Body of pancreas (tissue), 4 donors: ENCODE measurements around the gene FXYD2. TPM values are rescaled to one million over a fixed set of nuclear protein-coding genes. Genes with fewer than 3 reads are reported as not detected.
A peak's percentile ranks its signal among the peaks of the same experiment; 100 is the strongest.

Experiments
- ATAC-seq: fragments of 150-250 bp; one replicate; pipeline ENCODE4 v1.9.1; 2016
- DNase-seq, 4 donors: peaks; one replicate each; pipeline ENCODE4 v3.0.0-alpha.2; 2019
- H3K27ac ChIP-seq, 4 donors: fragments of 200-600 bp; sonication (generic); 1 replicate in 3 of 4; 2 replicates in 1 of 4; pipeline versions ENCODE4 v1.5.1 to v1.6.1; 2016 to 2019; ENCODE audit warnings: mild to moderate bottlenecking in 1 of 4, mixed read lengths in 1 of 4, moderate library complexity in 1 of 4
- H3K27me3 ChIP-seq, 2 donors: fragments of 200-600 bp; sonication (generic); one replicate each; pipeline ENCODE4 v1.6.0; 2016; ENCODE audit warnings: mild to moderate bottlenecking in 1 of 2
- H3K36me3 ChIP-seq, 2 donors: fragments of 200-600 bp; sonication (generic); replicated peaks in 1 of 2; 2 replicates each; pipeline ENCODE4 v1.5.1; 2016; ENCODE audit warnings: low read depth in 2 of 2; ENCODE audit not compliant: insufficient read depth in 1 of 2
- H3K4me1 ChIP-seq: fragments of 200-600 bp; sonication (generic); one replicate; pipeline ENCODE4 v1.6.0; 2016
- H3K4me3 ChIP-seq, 2 donors: fragments of 200-600 bp; sonication (generic); 1 replicate in 1 of 2; 2 replicates in 1 of 2; pipeline ENCODE4 v1.5.1; 2016 to 2019
- H3K9me3 ChIP-seq, 3 donors: fragments of 200-600 bp; sonication (generic); 1 replicate in 2 of 3; 2 replicates in 1 of 3; pipeline ENCODE4 v1.5.1; 2016
- POLR2A ChIP-seq, 3 donors: fragments of 450-650 bp; IDR thresholded peaks; one replicate each; pipeline ENCODE4 v1.6.1; 2016; ENCODE audit warnings: antibody characterized with exemption in 3 of 3, mild to moderate bottlenecking in 2 of 3
- WGBS, 2 donors: methylation state at CpG; one replicate each; pipeline ENCODE4 v1.1.5; 2017; 5-methylcytosine and 5-hydroxymethylcytosine counted together
- intact Hi-C: fragments of 100-400 bp; cut with DNase I; formaldehyde crosslinking; loops from one replicate; pipeline ENCODE4 v1.15.1; 2023
- total RNA-seq, 2 donors: library from RNA; depleted of rRNA; stranded (reverse); fragments of >200 nt; gene quantifications; one replicate each; pipeline ENCODE4 v1.1.0, GENCODE V29; 2016
- TF ChIP-seq, protein P1 (sequence below), 7 experiments: fragments of 450-650 bp in 4 of 7; fragments of 200-600 bp in 3 of 7; sonication (generic) in 3 of 7; IDR thresholded peaks; one replicate each; pipeline ENCODE4 v1.5.1; 2016 to 2019; ENCODE audit warnings: antibody characterized with exemption in 7 of 7

Gene FXYD2
- total RNA-seq, 2 donors from 2014 or later: 290 to 396 TPM

DNA sequence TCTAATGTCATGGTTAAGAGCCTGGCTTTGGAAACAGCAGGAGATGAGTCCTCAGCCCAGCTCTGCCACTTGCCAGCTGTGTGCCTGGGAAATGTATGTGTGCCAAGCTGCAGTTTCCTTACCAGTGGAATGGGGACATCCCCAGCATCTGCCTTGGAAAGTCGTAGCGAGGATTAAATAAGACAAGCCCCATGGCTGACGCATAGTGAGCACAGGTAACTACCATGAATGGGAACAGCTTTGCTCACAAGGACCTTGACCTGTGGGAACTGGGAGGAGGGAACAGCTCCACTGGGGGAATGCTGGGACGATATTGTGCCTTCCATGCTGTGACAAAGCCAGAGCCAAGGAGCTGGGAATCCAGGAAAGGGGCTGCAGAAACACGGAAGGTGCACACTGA, 24.9 kb downstream of the FXYD2 start:
- TF ChIP-seq POLR2A (IDR thresholded peaks at IDR 0.05): no peak
- TF ChIP-seq, protein P1, sequence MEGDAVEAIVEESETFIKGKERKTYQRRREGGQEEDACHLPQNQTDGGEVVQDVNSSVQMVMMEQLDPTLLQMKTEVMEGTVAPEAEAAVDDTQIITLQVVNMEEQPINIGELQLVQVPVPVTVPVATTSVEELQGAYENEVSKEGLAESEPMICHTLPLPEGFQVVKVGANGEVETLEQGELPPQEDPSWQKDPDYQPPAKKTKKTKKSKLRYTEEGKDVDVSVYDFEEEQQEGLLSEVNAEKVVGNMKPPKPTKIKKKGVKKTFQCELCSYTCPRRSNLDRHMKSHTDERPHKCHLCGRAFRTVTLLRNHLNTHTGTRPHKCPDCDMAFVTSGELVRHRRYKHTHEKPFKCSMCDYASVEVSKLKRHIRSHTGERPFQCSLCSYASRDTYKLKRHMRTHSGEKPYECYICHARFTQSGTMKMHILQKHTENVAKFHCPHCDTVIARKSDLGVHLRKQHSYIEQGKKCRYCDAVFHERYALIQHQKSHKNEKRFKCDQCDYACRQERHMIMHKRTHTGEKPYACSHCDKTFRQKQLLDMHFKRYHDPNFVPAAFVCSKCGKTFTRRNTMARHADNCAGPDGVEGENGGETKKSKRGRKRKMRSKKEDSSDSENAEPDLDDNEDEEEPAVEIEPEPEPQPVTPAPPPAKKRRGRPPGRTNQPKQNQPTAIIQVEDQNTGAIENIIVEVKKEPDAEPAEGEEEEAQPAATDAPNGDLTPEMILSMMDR (IDR thresholded peaks at IDR 0.05): no peak
- Histone ChIP-seq H3K36me3 (no peaks in the 10 kb centered on the region), H3K9me3 (no peaks in the 10 kb centered on the region), H3K4me1 (peaks cover 21% of the 10 kb centered on the region), H3K27me3 (peaks cover 4 to 20% of the 10 kb centered on the region in 2 donors), H3K27ac (no peak overlapping the region), H3K4me3 (no peak overlapping the region)
- no peak for DNase-seq
- 41 to 66% methylated on average over 5 of the region's 5 CpGs for WGBS, 2 donors
- intact Hi-C loops: no loop called here
- no peak for ATAC-seq

DNA sequence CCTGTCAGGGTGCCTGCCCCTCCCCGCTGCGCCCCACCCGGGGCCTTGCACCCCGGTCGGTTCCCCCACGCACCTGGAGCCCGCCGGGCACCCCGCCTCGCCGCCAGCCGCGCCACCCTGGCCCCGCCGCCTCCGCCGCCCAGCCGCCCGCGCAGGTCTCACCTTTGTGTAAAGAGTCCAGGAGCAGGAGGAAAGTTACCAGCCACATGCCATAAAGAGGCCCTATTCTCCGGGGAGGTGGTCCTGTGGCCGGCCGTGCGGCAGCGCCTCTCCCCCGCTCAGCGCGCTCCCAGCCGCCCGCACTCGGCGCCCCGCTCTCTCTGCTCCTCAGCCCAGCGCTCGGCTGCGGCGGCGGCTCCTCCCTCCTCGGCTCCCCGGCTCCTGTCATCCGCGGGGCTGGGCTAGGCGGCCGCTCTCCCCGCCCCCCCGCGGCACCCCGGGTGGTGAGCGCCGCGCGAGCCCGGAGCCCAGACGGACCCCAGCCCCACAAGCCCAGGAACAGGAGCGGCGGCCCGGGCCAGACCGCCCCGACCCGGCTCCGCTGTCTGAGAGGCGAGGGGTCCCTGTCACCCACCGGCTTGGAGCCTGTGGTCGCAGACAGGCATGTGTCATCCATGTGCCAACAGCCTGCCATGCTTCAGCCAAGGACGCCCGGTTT, 27.5 kb downstream of the FXYD2 start, which contains the start of gene DSCAML1:
TSS of gene DSCAML1 (minus strand) at position 345 of the 658 bp plus-strand sequence. CDS start at position 208, 137 bp downstream.
- Histone ChIP-seq H3K9me3 (no peaks in the 10 kb centered on the region), H3K4me1 (peaks cover 21% of the 10 kb centered on the region), H3K36me3 (no peaks in the 10 kb centered on the region), H3K27ac (no peak within 1 kb of the TSS), H3K4me3 (no peak within 1 kb of the TSS), H3K27me3 (peaks cover 4 to 22% of the 10 kb centered on the region in 2 donors)
- ATAC-seq (peak; percentile 70), DNase-seq (peak in 2 of 4 donors; percentile 47 to 49)
- TF ChIP-seq POLR2A (IDR thresholded peaks at IDR 0.05): no peak
- TF ChIP-seq, protein P1 (IDR thresholded peaks at IDR 0.05): no peak
- intact Hi-C loops: no loop called here
- 7 to 12% methylated on average over 3 to 64 of the region's 66 CpGs for WGBS, 2 donors

DNA sequence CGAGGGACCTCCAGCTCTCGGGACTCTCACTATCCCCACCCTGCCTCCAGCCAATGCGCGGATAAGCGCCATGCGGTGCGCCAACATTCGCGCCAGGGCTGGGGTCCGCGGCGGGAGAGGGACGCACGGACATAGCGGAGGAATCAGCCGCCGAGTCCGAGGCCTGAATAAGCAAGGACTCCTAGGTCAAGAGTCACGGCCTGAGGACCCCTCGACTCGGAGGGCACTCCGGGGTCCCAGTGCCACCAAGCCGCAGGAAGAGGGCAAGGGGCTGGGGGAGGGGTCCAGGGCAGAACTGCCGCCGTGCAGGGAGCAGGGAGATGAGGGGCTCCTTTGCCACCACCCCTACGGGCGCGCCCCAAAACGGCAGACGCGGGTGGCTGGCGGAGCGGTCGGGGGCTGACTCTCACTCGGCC, 28.1 kb downstream of the FXYD2 start:
- TF ChIP-seq, protein P1 (IDR thresholded peaks at IDR 0.05): no peak
- no peak for TF ChIP-seq POLR2A (IDR thresholded peaks at IDR 0.05)
- ATAC-seq (no peak), DNase-seq (no peak)
- intact Hi-C loops: no loop called here
- WGBS, 2 donors: 2% methylated on average over 13 to 35 of the region's 35 CpGs
- Histone ChIP-seq H3K36me3 (no peaks in the 10 kb centered on the region), H3K9me3 (no peaks in the 10 kb centered on the region), H3K4me1 (peaks cover 21% of the 10 kb centered on the region), H3K27ac (no peak overlapping the region), H3K4me3 (no peak overlapping the region), H3K27me3 (peaks cover 4 to 22% of the 10 kb centered on the region in 2 donors)

DNA sequence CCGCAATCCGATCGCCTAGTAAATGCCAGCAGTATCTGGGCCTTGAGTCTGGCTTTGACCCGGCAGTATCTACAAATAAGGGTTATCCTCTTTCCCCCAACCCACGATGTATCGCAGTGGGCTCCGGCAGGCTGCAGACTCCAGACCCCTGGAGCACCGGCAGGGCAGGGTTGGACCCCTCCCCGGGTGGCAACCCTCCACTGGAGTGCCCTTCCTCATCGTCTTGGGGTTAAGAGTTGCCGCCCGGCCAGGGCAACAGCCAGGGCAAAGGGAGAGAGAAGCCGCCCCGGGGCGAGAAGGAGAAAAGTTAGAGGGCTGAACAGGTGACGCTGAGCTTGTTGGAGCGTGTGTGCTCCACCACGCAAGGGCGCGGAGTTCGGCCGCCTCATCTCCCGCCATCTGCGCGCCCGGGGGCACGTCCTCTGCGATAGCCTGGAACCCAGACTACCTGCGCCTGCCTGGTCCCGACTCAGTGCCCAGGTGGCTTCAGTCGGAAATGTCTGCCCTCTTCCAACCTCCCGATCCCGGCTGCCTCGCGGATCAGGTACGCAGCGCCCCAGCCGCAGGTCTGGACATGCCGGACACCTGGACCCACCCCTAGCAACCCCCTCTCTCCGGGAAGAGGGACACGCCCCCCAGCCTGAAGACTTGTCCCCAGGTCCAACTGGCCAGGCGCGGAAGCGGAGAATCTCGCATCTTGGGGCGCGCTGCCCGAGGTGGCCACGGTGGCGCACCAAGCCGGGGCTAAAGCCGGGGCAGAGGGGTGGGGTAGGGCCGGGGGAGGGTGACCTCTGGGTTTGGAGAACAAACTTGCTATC, 28.7 kb downstream of the FXYD2 start:
- intact Hi-C loops: no loop called here
- DNase-seq: no peak
- H3K36me3 ChIP-seq: no peaks in the 10 kb centered on the region
- H3K9me3 ChIP-seq: no peaks in the 10 kb centered on the region
- ATAC-seq: peak; percentile 34
- peaks cover 21% of the 10 kb centered on the region for H3K4me1 ChIP-seq
- H3K27ac ChIP-seq: no peak overlapping the region
- H3K4me3 ChIP-seq: no peak overlapping the region
- no peak for TF ChIP-seq POLR2A (IDR thresholded peaks at IDR 0.05)
- TF ChIP-seq, protein P1 (IDR thresholded peaks at IDR 0.05): no peak
- 5 to 10% methylated on average over 29 to 53 of the region's 53 CpGs for WGBS, 2 donors
- H3K27me3 ChIP-seq: peaks cover 4 to 22% of the 10 kb centered on the region in 2 donors
